ENCODE data around the gene ISLR2. TPM values are rescaled to one million over a fixed set of nuclear protein-coding genes. Genes with fewer than 3 reads are reported as not detected.

ISLR2 gene
- total RNA-seq, 1 experiment from 2014 or later: 8.9 TPM

- TF ChIP-seq ZNF281 (CRISPR knock-in tag; IDR thresholded peaks at IDR 0.05) (no peak), FOXP1 (CRISPR knock-in tag; IDR thresholded peaks at IDR 0.05; ENCODE audit: borderline replicate concordance) (no peak), FOXJ3 (CRISPR knock-in tag; IDR thresholded peaks at IDR 0.05; ENCODE audit: borderline replicate concordance) (no peak)
Observed at GRCh38 chr15:74157868-74158827, 27.8 kb downstream of the ISLR2 start (continued).

- Mint-ChIP-seq H3K36me3 (no peaks in the 10 kb centered on the region), H3K27me3 (ENCODE audit: low read depth) (peaks cover 2% of the 10 kb centered on the region; the same call in 1 of the 2 replicates), H3K9me3 (peaks cover under 1% of the 10 kb centered on the region; the same call in 1 of the 2 replicates), H3K27ac (no peak overlapping the region), H3K4me1 (peaks cover 10% of the 10 kb centered on the region), H3K4me3 (no peak overlapping the region)
- ATAC-seq (no peak), DNase-seq (ENCODE audit: low spot score) (no peak)
- no peak for TF ChIP-seq FOXK1 (CRISPR knock-in tag; IDR thresholded peaks at IDR 0.05)
- no peak for TF ChIP-seq ZNF232 (CRISPR knock-in tag; IDR thresholded peaks at IDR 0.05)
- TF ChIP-seq MYBL2 (CRISPR knock-in tag; IDR thresholded peaks at IDR 0.05): no peak
- no peak for TF ChIP-seq ZNF671 (CRISPR knock-in tag; IDR thresholded peaks at IDR 0.05)
- TF ChIP-seq ZNF512 (CRISPR knock-in tag; IDR thresholded peaks at IDR 0.05; ENCODE audit: borderline replicate concordance): no peak
- no peak for TF ChIP-seq ATF1 (CRISPR knock-in tag; IDR thresholded peaks at IDR 0.05)
- TF ChIP-seq ZNF425 (CRISPR knock-in tag; conservative IDR thresholded peaks at IDR 0.05): no peak
- TF ChIP-seq RORB (CRISPR knock-in tag; IDR thresholded peaks at IDR 0.05): no peak
- no peak for TF ChIP-seq JUN (CRISPR knock-in tag; IDR thresholded peaks at IDR 0.05)
- no peak for TF ChIP-seq ELF4 (CRISPR knock-in tag; IDR thresholded peaks at IDR 0.05; ENCODE audit: low read depth)
- TF ChIP-seq PREB (CRISPR knock-in tag; IDR thresholded peaks at IDR 0.05; ENCODE audit: borderline replicate concordance): no peak
- no peak for TF ChIP-seq HMGXB4 (CRISPR knock-in tag; IDR thresholded peaks at IDR 0.05)
- no peak for TF ChIP-seq ZNF416 (CRISPR knock-in tag; IDR thresholded peaks at IDR 0.05)
- no peak for TF ChIP-seq FOXP1 (CRISPR knock-in tag; IDR thresholded peaks at IDR 0.05; ENCODE audit: borderline replicate concordance)
- TF ChIP-seq ZBTB21 (CRISPR knock-in tag; IDR thresholded peaks at IDR 0.05; ENCODE audit: borderline replicate concordance): no peak
- no peak for TF ChIP-seq TCF7 (CRISPR knock-in tag; IDR thresholded peaks at IDR 0.05; ENCODE audit: low read depth)
- no peak for TF ChIP-seq JAZF1 (CRISPR knock-in tag; IDR thresholded peaks at IDR 0.05)
- ChIA-PET POLR2A (no interaction called here), CTCF (interaction anchor here (0.6 to 1.0 kb wide), 3 partner anchors 105 to 153 kb away, joined by 4 read pairs; no protein-coding TSS in a partner anchor)
Observed at GRCh38 chr15:74158855-74159650, 28.7 kb downstream of the ISLR2 start.

Measured in WTC11 (cell line).